Activated naive CD4-positive, alpha-beta T cell treated with anti-CD3 and anti-CD28 coated beads, Interleukin-2, amount 10 ng/mL, durations not matched to agents 7 days and 5 days (primary cell): ENCODE measurements around the gene USP15.
"Not testable (repeated sequence)": the region's sequence is repeated elsewhere in the genome, so short reads cannot be mapped to it uniquely, and the experiment has no call there.

Experiments
- CTCF ChIA-PET: fragments of 350-600 bp; sonication (Branson Sonifier 250); formaldehyde crosslinking; loops from one replicate; lab custom pipeline; 2021; ENCODE audit warnings: antibody characterized with exemption; lab: Charles Lee
- DNase-seq: peaks from one replicate; pipeline ENCODE4 v3.0.0-alpha.2; 2020
- H3K27ac Mint-ChIP-seq: one replicate; pipeline ENCODE4 v1.8.0; 2021; ENCODE audit warnings: mild to moderate bottlenecking, moderate library complexity, mixed read lengths
- H3K27me3 Mint-ChIP-seq: one replicate; pipeline ENCODE4 v1.8.0; 2021; ENCODE audit warnings: mild to moderate bottlenecking, mixed read lengths
- H3K36me3 Mint-ChIP-seq: one replicate; pipeline ENCODE4 v1.8.0; 2021; ENCODE audit warnings: mixed read lengths
- H3K4me1 Mint-ChIP-seq: one replicate; pipeline ENCODE4 v1.8.0; 2021; ENCODE audit warnings: mixed read lengths
- H3K4me3 Mint-ChIP-seq: one replicate; pipeline ENCODE4 v1.8.0; 2021; ENCODE audit warnings: mild to moderate bottlenecking, moderate library complexity, mixed read lengths
- H3K9me3 Mint-ChIP-seq: one replicate; pipeline ENCODE4 v1.8.0; 2021; ENCODE audit warnings: mixed read lengths

USP15 gene

DNA sequence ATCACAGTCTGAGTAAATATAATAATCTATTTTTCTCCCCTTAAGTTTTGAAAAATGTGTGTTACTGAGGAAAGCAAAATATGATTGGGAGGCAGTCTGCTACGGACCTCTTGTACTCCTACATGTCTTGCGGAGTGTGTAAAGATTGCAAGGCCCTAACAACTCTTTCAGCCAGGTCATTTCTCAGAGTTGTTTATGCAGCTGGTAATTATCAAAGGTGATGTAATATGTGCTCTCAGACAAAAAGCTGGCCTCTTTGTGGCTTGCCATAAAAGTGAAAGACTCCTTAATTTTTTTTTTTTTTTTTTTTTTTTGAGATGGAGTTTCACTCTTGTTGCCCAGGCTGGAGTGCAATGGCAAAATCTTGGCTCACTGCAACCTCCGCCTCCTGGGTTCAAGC, 165.9 kb downstream of the USP15 start:
- peaks cover 3% of the 10 kb centered on the region for H3K36me3 Mint-ChIP-seq
- CTCF ChIA-PET = interaction anchor here (1.2 kb wide), 2 partner anchors 9 to 11 kb away, joined by 3 to 4 read pairs; no protein-coding TSS in a partner anchor
- no peaks in the 10 kb centered on the region for H3K4me1 Mint-ChIP-seq
- no peak for DNase-seq
- peaks cover 14% of the 10 kb centered on the region for H3K27me3 Mint-ChIP-seq
- H3K9me3 Mint-ChIP-seq = peaks cover 28% of the 10 kb centered on the region
- H3K27ac Mint-ChIP-seq = no peak overlapping the region
- no peak overlapping the region for H3K4me3 Mint-ChIP-seq

DNA sequence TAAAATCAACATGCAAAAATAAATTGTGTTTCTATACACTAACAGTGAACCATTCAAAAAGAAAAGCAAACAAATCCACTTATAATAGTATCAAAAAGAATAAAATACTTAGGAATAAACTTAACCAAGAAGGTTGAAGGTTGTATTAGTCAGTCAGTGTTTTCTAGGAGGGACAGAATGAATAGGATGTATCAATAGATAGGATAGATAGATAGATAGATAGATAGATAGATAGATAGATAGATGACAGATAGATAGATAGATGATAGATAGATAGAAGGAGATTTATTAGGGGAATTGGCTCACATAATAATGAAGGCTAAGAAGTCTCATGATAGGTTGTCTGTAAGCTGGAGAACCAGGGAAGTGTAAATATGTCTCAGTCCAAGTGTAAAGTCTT, 169.3 kb downstream of the USP15 start:
- Mint-ChIP-seq H3K27ac (no peak overlapping the region), H3K36me3 (no peaks in the 10 kb centered on the region), H3K4me3 (no peak overlapping the region), H3K4me1 (peaks cover under 1% of the 10 kb centered on the region), H3K27me3 (peaks cover 32% of the 10 kb centered on the region), H3K9me3 (peaks cover 11% of the 10 kb centered on the region)
- no peak for DNase-seq
- CTCF ChIA-PET = interaction anchor here (2.1 kb wide), 1 partner anchor 9 kb away, joined by 6 read pairs; no protein-coding TSS in a partner anchor

DNA sequence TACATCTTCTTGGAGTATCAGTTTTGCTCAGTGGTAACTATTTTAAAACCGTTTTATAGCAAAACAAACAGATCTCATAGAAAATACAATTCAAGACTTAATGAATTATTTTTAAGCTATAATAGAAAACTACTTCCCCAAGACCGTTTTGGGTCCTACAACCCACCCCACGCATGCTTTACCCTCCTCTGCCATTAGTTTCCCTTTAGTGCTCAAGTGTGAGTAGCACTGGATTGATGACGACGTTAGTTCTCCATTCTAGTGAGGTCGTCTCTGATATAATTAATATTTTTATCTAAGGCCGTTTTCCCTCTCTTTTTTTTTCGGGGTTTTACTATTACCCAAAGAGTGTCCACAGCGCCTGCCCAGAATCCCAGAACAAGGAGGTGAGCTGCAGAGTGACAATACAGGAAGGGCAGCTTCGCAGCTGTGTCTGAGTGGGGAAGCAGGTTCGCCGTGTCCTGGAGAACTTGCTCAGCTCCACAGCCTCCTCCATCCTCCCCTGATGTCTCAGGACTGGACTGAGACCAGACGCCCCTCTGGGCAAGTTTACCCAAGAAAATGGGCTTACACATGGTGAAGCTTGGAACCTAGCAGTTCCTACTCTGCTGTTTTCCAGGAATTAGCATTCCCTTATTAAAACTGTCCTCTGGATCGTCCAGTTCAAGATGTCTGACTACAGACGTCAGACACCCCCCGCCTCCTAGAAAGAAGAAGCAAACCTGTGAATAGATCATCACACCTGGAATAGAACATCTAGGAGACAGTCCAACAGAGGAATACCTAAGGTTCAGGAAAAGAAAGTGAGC, 174.5 kb downstream of the USP15 start:
- CTCF ChIA-PET = interaction anchor here (0.7 to 5.8 kb wide), 23 partner anchors 9 to 362 kb away, joined by 3 to 129 read pairs (median 4); partner anchors contain the start of gene MON2
- H3K27ac Mint-ChIP-seq = no peak overlapping the region

DNA sequence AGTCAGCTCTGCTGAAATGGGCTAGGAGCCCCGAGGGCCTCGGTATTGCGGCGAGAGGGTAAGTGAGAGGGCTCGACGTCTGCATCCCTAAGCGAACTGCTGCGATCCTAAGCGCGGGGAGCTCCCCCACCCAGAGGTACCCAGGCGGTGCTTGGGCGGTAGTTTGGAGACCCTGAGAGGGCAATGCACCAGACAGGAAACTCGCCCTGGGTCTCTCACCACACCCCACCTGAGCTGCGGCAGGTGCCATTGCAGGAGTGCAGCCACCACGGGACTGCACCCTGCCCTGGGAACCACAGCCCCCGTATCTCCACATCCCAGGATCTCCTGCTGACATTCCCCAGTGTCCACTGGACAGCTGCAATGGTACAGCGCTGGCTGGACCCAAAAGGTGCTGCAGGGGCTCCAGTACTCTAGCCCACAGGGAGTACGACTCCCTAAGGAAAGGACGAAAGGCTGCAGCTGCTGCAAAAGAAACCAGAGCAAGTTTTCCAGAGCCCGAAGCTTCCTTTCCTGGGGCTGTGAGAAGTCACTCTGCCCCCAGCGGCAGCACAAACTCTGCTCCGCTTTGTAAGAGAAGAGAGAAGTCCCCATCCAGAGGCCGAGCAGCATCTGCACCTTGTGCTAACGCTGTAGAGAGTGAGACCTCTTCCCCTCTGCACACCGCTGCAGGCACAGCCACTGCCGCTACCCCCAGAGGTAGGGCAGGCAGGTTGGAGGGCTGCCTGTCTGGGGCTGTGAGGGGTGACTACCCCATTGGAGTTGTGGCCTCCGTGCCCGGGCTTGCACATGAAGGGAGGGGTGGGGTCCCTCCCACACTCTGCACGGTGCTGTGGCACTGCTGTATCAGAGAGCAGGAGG, 175.3 kb downstream of the USP15 start:
- Mint-ChIP-seq H3K4me3 (peak overlapping the region; percentile 73), H3K36me3 (no peaks in the 10 kb centered on the region), H3K9me3 (peaks cover under 1% of the 10 kb centered on the region), H3K27me3 (peaks cover 42% of the 10 kb centered on the region), H3K4me1 (peaks cover 21% of the 10 kb centered on the region), H3K27ac (no peak overlapping the region)
- DNase-seq = peak; percentile 60
- CTCF ChIA-PET = interaction anchor here (0.6 to 5.8 kb wide), 31 partner anchors 9 to 377 kb away, joined by 3 to 129 read pairs (median 4); partner anchors contain the start of gene MON2

More for the DNA sequence above, 174.5 kb downstream of the USP15 start:
- Mint-ChIP-seq H3K4me1 (peaks cover 21% of the 10 kb centered on the region), H3K4me3 (peak overlapping the region; percentile 73), H3K27me3 (peaks cover 45% of the 10 kb centered on the region), H3K9me3 (no peaks in the 10 kb centered on the region), H3K36me3 (no peaks in the 10 kb centered on the region)
- DNase-seq = no peak

DNA sequence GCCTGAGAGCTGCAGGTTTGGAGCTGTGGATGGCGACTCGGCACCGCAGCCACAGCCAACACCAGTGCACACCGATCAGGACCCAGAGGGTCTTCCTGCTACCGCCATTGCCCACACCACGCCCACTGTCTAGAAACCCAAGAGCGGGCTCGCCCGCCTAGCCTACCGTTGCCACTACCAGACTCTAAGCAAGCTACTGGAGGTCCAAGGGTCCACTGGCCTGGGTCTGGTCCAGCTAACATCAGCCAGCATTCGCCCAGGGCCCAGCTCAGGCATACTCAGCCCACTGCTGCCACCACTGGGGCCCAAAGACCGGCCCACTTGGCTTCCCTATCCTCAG, 175.9 kb downstream of the USP15 start:
- Mint-ChIP-seq H3K36me3 (no peaks in the 10 kb centered on the region), H3K4me1 (peaks cover 21% of the 10 kb centered on the region), H3K9me3 (peaks cover 6% of the 10 kb centered on the region), H3K4me3 (no peak overlapping the region), H3K27me3 (peaks cover 42% of the 10 kb centered on the region), H3K27ac (no peak overlapping the region)
- DNase-seq = no peak
- CTCF ChIA-PET = interaction anchor here (0.8 to 5.8 kb wide), 13 partner anchors 8 to 377 kb away, joined by 3 to 129 read pairs (median 4); partner anchors contain the start of gene MON2

DNA sequence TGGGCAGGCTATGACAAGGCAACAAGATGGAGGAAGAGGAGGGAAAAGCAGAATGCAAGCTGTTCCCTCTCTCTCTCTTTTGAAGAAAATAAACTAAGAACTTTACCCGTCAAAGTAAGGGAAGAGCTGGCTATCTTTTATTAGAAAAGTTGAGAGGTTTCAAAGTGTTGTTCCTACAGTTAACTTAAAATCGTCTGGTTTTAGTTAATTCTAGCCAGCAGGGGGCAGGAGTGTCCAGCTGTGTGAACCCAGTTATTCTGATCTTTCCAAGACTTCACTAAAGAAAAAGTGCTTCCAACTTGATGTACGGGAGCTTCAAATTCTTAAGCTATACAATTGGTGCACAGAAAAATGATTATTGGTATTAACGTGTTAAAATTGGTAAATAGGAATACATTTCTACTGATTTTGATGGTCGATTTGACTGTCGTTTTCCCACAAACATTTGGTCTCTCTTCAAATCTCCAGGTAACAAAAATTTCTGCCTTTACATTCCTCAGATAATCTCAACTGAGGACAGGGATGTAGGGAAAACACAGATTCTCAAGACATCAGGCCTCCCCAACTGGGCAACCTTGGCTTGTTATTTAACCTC, 178.0 kb downstream of the USP15 start:
- CTCF ChIA-PET = interaction anchor here (0.7 to 5.8 kb wide), 23 partner anchors 8 to 375 kb away, joined by 3 to 129 read pairs (median 4); no protein-coding TSS in a partner anchor
- Mint-ChIP-seq H3K4me1 (peaks cover 21% of the 10 kb centered on the region), H3K9me3 (peaks cover 14% of the 10 kb centered on the region), H3K27me3 (peaks cover 49% of the 10 kb centered on the region), H3K27ac (no peak overlapping the region), H3K36me3 (no peaks in the 10 kb centered on the region), H3K4me3 (no peak overlapping the region)
- peak; percentile 61 for DNase-seq

DNA sequence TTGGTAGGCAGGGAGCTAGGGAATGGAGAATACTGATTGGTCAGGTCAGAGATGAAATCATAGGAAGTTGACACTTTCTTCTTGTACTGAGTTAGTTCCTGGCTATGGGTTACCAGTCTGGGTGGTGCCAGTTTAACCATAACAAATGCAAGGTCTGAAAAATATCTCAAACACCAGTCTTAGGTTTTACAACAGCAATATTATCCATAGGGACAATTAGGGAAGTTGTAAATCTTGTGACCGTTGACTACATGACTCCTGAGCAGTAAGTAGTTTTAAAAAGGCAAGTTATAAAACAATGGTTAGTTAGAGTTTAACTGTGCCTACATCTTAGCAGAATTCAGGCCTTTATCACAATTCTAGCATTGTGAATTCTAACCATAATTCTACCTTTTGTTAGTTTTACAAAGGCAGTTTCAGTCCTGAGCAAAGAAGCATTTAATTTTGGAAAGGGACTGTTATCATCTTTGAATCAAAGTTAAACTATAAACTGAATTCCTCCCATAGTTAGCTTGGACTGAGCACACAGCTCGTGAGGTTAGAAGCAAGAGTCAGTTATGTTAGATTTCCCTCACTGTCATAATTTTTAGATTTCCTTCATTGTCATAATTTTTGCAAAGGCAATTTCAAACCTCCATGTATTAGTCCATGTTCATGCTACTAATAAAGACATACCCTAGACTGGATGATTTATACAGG, 186.7 kb downstream of the USP15 start:
- H3K4me1 Mint-ChIP-seq = no peaks in the 10 kb centered on the region
- peaks cover 33% of the 10 kb centered on the region for H3K27me3 Mint-ChIP-seq
- DNase-seq = no peak
- no peak overlapping the region for H3K27ac Mint-ChIP-seq
- no peak overlapping the region for H3K4me3 Mint-ChIP-seq
- no peaks in the 10 kb centered on the region for H3K36me3 Mint-ChIP-seq
- peaks cover 5% of the 10 kb centered on the region for H3K9me3 Mint-ChIP-seq
- CTCF ChIA-PET = no interaction called here

DNA sequence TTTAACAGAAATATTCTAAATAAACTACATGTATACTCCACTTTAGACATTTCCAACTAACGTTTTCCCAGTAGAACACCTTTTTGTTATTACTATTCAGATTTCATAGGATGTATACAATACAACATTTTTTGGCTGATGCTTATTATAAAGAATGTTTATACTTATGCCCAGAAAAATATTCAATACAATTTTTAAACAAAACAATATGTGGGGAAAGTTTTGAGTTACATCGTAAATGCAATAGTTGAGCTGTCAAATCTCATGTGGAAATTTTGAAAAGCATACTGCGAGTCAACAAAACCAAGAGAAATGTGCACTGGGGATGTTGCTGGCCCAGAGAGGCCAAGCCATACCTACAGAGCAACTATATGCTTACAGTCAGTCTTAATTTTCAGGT, 188.2 kb downstream of the USP15 start:
- DNase-seq = no peak
- no peaks in the 10 kb centered on the region for H3K36me3 Mint-ChIP-seq
- no peak overlapping the region for H3K27ac Mint-ChIP-seq
- CTCF ChIA-PET = no interaction called here
- no peaks in the 10 kb centered on the region for H3K4me1 Mint-ChIP-seq
- H3K27me3 Mint-ChIP-seq = peaks cover 24% of the 10 kb centered on the region
- H3K9me3 Mint-ChIP-seq = peaks cover 4% of the 10 kb centered on the region
- H3K4me3 Mint-ChIP-seq = no peak overlapping the region

DNA sequence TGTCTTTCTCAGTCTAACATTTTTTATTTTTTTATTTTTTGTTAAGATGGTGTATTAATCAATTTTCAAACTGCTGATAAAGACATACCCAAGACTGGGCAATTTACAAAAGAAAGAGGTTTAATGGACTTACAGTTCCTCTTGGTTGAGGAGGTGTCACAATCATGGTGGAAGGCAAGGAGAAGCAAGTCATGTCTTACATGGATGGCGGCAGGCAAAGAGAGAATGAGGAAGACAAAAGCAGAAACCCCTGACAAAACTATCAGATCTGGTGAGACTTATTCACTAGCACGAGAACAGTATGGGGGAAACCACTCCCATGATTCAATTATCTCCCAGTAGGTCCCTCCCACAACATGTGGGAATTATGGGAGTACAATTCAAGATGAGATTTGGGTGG, 195.2 kb downstream of the USP15 start:
- H3K36me3 Mint-ChIP-seq, H3K4me3 Mint-ChIP-seq, CTCF ChIA-PET, H3K27ac Mint-ChIP-seq, H3K4me1 Mint-ChIP-seq, H3K9me3 Mint-ChIP-seq, DNase-seq: not testable (repeated sequence)
- peaks cover 21% of the 10 kb centered on the region for H3K27me3 Mint-ChIP-seq

DNA sequence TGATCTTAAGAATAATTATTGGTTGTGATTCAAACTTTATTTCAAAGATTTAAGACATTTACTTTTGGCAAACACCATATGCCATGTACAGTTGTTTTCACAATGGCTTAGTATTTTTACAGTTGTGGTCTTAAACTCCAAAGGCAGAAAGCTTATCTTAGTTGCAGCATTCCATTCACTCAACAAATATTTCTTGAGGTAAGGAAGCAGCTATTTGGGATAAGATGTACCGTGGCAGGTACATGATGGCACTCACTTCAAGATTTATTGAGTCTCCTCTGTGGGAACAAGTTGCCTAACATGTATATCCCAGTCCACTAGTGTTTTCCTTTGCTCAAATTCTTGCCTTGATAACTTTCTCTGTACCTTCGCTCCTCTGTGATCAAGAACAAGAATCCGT, 198.4 kb downstream of the USP15 start:
- no peak overlapping the region for H3K4me3 Mint-ChIP-seq
- CTCF ChIA-PET = interaction anchor here (1.4 to 1.5 kb wide), 2 partner anchors 20 to 24 kb away, joined by 3 to 4 read pairs; no protein-coding TSS in a partner anchor
- peaks cover 15% of the 10 kb centered on the region for H3K9me3 Mint-ChIP-seq
- no peak overlapping the region for H3K27ac Mint-ChIP-seq
- H3K36me3 Mint-ChIP-seq = peaks cover 1% of the 10 kb centered on the region
- no peak for DNase-seq
- H3K4me1 Mint-ChIP-seq = no peaks in the 10 kb centered on the region
- H3K27me3 Mint-ChIP-seq = peaks cover 16% of the 10 kb centered on the region

DNA sequence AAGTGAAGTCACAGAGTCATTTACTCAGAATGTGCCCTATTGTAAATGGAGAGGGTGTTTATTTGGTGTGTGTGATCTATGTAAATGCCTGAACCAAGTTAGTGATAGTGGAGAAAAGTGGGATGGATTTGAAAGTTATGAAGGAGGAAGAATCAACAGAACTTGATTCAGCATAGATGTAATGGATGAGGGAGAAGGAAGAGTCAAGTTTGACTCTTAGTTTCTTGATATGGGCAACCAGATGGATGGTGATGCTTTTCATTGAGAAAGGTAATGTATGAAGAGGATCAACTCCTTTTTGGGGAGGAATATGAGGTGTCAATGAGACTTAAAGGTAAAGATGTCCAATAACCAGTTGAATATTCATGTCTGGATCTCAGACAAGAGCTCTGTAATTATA, 199.8 kb downstream of the USP15 start:
- H3K4me3 Mint-ChIP-seq = no peak overlapping the region
- no peak for DNase-seq
- peaks cover 17% of the 10 kb centered on the region for H3K27me3 Mint-ChIP-seq
- no peak overlapping the region for H3K27ac Mint-ChIP-seq
- H3K9me3 Mint-ChIP-seq = peaks cover 18% of the 10 kb centered on the region
- no peaks in the 10 kb centered on the region for H3K4me1 Mint-ChIP-seq
- peaks cover 4% of the 10 kb centered on the region for H3K36me3 Mint-ChIP-seq
- CTCF ChIA-PET = no interaction called here

DNA sequence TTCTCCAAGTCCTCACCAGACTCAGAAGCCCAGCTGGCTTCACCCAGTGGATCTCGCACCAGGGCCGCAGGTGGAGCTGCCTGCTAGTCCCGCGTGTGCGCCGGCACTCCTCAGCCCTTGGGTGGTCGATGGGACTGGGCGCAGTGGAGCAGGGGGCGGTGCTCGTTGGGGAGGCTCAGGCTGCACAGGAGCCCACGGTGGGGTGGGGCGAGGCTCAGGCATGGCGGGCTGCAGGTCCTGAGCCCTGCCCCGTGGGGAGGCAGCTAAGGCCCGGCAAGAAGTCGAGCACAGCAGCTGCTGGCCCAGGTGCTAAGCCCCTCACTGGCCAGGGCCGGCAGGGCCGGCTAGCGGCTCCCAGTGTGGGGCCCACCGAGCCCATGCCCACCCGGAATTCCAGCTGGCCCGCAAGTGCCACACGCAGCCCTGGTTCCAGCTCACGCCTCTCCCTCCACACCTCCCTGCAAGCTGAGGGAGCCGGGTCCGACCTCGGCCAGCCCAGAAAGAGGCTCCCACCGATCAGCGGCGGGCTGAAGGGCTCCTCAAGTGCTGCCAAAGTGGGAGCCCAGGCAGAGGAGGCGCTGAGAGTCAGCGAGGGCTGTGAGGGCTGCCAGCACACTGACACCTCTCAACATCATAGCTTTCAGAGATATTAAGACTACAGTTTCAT, 201.1 kb downstream of the USP15 start:
- H3K27ac Mint-ChIP-seq, DNase-seq, H3K4me3 Mint-ChIP-seq, CTCF ChIA-PET, H3K4me1 Mint-ChIP-seq, H3K36me3 Mint-ChIP-seq: not testable (repeated sequence)
- Mint-ChIP-seq H3K9me3 (peaks cover 18% of the 10 kb centered on the region), H3K27me3 (peaks cover 14% of the 10 kb centered on the region)

DNA sequence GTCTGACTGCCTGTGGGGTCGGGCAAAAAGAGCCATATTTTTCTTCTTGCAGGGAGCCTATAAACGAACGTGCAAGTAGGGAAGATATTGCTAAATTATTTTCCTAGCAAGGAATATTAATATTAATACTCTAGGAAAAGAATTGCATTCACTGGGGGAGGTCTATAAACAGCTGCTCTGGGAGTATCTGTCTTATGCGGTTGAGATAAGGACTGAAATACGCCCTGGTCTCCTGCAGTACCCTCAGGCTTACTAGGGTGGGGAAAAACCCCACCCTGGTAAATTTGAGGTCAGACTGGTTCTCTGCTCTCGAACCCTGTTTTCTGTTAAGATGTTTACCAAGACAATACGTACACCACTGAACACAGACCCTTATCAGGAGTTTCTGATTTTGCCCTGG, 203.0 kb downstream of the USP15 start:
- H3K36me3 Mint-ChIP-seq, H3K27ac Mint-ChIP-seq, DNase-seq, H3K4me3 Mint-ChIP-seq, CTCF ChIA-PET: not testable (repeated sequence)
- Mint-ChIP-seq H3K27me3 (peaks cover 13% of the 10 kb centered on the region), H3K4me1 (peaks cover 15% of the 10 kb centered on the region), H3K9me3 (peaks cover 18% of the 10 kb centered on the region)
